HFFc6 (cell line): Measurements from ENCODE around the gene ZBTB1. TPM values are rescaled to one million over a fixed set of nuclear protein-coding genes. Genes with fewer than 3 reads are reported as not detected.
A peak's percentile ranks its signal among the peaks of the same experiment; 100 is the strongest.

Source experiments
- DNase-seq: peaks from one replicate; pipeline ENCODE4 v3.0.0-alpha.2; 2018
- H3K27ac Mint-ChIP-seq: 2 replicates; pipeline ENCODE4 v1.8.0; 2020; ENCODE audit warnings: mild to moderate bottlenecking, mixed read lengths
- H3K27me3 Mint-ChIP-seq: 2 replicates; pipeline ENCODE4 v1.8.0; 2021; ENCODE audit warnings: mild to moderate bottlenecking, moderate library complexity, mixed read lengths; ENCODE audit not compliant: insufficient read depth
- H3K36me3 Mint-ChIP-seq: 2 replicates; pipeline ENCODE4 v1.8.0; 2021; ENCODE audit warnings: low read depth, mixed read lengths
- H3K4me1 Mint-ChIP-seq: 2 replicates; pipeline ENCODE4 v1.8.0; 2020; ENCODE audit warnings: low read depth, mixed read lengths
- H3K4me3 Mint-ChIP-seq: 2 replicates; pipeline ENCODE4 v1.8.0; 2020; ENCODE audit warnings: mild to moderate bottlenecking, moderate library complexity, mixed read lengths
- H3K9me3 Mint-ChIP-seq: 2 replicates; pipeline ENCODE4 v1.8.0; 2020; ENCODE audit warnings: mild to moderate bottlenecking, mixed read lengths
- total RNA-seq, 6 experiments: library from RNA; stranded (reverse); fragmentation: NEBNext Ultra II Directional; extraction: Animal tissue kit (Norgen Biotek cat#: 25700); gene quantifications; 2 replicates in 1 of 6; 3 replicates in 5 of 6; pipeline ENCODE4 v1.2.3, GENCODE V29; 2021
- TF ChIP-seq, protein P1 (sequence below): fragments of 200-600 bp; sonication (generic); IDR thresholded peaks from 2 replicates; pipeline ENCODE4 v1.5.0; 2021; ENCODE audit warnings: antibody characterized with exemption, mild to moderate bottlenecking

Gene ZBTB1
- total RNA-seq, 6 experiments from 2014 or later, result 22.3 to 29.3 (median 25.5) TPM

DNA sequence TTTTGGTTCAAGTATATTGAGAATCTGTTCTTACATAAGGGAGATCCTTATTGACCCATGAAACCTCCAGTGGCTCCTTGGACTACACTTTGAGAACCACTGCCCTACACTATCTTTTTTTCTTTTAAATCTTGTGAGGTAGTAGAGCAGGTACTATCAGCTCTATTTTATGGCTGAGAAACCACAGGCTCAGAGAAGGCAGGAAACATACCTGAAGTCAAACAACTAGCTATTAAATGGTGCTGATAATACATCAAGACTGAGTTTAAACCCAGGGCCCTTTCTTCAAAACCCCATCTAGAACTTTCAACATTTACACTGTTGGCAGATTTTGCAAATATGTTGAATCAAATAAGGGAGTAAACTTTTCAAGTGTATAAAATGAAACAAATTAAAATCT lies 7.8 kb upstream of the ZBTB1 start:
- DNase-seq, result no peak
- H3K36me3 Mint-ChIP-seq, result no peaks in the 10 kb centered on the region
- TF ChIP-seq, protein P1, sequence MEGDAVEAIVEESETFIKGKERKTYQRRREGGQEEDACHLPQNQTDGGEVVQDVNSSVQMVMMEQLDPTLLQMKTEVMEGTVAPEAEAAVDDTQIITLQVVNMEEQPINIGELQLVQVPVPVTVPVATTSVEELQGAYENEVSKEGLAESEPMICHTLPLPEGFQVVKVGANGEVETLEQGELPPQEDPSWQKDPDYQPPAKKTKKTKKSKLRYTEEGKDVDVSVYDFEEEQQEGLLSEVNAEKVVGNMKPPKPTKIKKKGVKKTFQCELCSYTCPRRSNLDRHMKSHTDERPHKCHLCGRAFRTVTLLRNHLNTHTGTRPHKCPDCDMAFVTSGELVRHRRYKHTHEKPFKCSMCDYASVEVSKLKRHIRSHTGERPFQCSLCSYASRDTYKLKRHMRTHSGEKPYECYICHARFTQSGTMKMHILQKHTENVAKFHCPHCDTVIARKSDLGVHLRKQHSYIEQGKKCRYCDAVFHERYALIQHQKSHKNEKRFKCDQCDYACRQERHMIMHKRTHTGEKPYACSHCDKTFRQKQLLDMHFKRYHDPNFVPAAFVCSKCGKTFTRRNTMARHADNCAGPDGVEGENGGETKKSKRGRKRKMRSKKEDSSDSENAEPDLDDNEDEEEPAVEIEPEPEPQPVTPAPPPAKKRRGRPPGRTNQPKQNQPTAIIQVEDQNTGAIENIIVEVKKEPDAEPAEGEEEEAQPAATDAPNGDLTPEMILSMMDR, result no peak
- H3K4me1 Mint-ChIP-seq, result peaks cover 23% of the 10 kb centered on the region
- no peaks in the 10 kb centered on the region for H3K9me3 Mint-ChIP-seq
- H3K27ac Mint-ChIP-seq, result no peak overlapping the region
- no peak overlapping the region for H3K4me3 Mint-ChIP-seq
- no peaks in the 10 kb centered on the region for H3K27me3 Mint-ChIP-seq

- no peak overlapping the region; the same call in 1 of the 2 replicates for H3K4me3 Mint-ChIP-seq
- TF ChIP-seq, protein P1, result no peak
- 0 out of 2 replicates have a peak, but pooled peaks cover 3% of the 10 kb centered on the region for H3K27me3 Mint-ChIP-seq
- H3K9me3 Mint-ChIP-seq, result no peaks in the 10 kb centered on the region
- DNase-seq, result no peak
- H3K4me1 Mint-ChIP-seq, result peaks cover 36% of the 10 kb centered on the region
- H3K27ac Mint-ChIP-seq, result peak overlapping the region; percentile 22; the same call in 1 of the 2 replicates
- peaks cover under 1% of the 10 kb centered on the region; the same call in 1 of the 2 replicates for H3K36me3 Mint-ChIP-seq
Observed at GRCh38 chr14:64500088-64500487, 4.5 kb upstream of the ZBTB1 start.

DNA sequence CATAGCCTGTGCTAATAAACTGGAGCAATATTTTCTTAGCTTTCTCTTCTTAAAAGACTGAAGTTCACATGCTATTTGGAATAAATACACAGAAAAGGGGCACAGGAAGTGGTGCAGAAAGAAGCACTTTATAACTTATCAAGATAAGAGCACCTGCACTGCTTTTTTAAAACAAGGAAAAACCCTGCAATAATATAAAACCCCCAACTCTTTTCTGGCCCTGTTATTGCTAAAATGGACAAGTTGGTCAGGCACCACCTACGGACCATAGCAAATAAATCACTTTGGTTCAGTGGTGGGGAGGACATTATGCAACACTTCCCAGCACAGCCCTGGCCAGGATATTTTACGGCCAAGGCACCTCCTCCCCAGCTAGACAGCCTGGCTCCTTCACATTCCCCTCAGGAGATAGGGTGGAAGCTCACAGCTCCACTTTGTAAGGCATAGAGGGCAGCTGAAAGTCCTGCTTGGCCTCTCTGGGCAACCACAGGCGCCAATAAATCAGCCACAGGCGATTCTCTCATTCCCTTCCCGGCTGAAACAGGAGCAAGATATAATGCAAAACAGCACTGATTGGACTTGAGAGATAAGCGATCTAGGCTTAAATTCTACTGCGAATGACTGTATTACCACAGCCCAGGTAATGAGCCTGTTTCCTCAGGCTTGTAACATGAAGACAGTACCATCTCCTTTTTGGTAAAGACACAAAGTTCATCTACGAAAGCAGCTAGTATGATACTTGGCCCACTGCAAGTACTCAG lies 3.0 kb upstream of the ZBTB1 start:
- TF ChIP-seq, protein P1, result peak; percentile 27; the same call in 1 of the 2 replicates
- peaks cover 10% of the 10 kb centered on the region for H3K36me3 Mint-ChIP-seq
- no peaks in the 10 kb centered on the region for H3K9me3 Mint-ChIP-seq
- DNase-seq, result peak; percentile 86
- peak overlapping the region; percentile 95 for H3K4me3 Mint-ChIP-seq
- 0 out of 2 replicates have a peak, but pooled peaks cover 3% of the 10 kb centered on the region for H3K27me3 Mint-ChIP-seq
- peaks cover 45% of the 10 kb centered on the region for H3K4me1 Mint-ChIP-seq
- peak overlapping the region; percentile 97 for H3K27ac Mint-ChIP-seq

DNA sequence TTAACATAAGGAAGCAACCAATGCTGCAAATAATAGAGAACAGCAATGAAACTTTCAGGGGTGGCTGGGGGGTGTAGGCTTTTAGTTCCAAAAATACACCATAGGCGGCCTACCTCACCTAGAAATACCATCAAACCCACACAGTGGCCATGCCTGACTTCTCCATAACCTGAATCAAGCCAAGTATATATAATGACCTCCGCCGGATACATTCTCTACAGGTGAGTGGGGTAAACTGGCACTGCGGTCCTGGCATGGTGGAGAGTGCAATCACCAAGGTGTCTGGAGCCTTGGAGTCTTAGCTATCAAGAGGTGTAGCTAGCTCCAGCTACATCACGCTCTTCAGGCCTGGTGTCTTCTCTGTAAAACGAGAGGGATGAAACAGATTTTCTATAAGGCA lies 2.1 kb upstream of the ZBTB1 start:
- no peak for DNase-seq
- Mint-ChIP-seq H3K36me3 (peaks cover 10% of the 10 kb centered on the region), H3K4me1 (peaks cover 54% of the 10 kb centered on the region), H3K4me3 (peak overlapping the region; percentile 95), H3K9me3 (no peaks in the 10 kb centered on the region), H3K27ac (peak overlapping the region; percentile 97), H3K27me3 (0 out of 2 replicates have a peak, but pooled peaks cover 3% of the 10 kb centered on the region)
- TF ChIP-seq, protein P1, result no peak

- H3K4me1 Mint-ChIP-seq, result peaks cover 59% of the 10 kb centered on the region
- H3K4me3 Mint-ChIP-seq, result peak overlapping the region; percentile 95
- no peak for DNase-seq
- H3K27ac Mint-ChIP-seq, result peak overlapping the region; percentile 97
- TF ChIP-seq, protein P1, result no peak
- H3K27me3 Mint-ChIP-seq, result 0 out of 2 replicates have a peak, but pooled peaks cover 3% of the 10 kb centered on the region
- H3K36me3 Mint-ChIP-seq, result peaks cover 10% of the 10 kb centered on the region
- H3K9me3 Mint-ChIP-seq, result no peaks in the 10 kb centered on the region
Observed at GRCh38 chr14:64502887-64503433, 1.6 kb upstream of the ZBTB1 start.
